ENCODE results near the gene IKBKG.

- TF ChIP-seq, protein P1, sequence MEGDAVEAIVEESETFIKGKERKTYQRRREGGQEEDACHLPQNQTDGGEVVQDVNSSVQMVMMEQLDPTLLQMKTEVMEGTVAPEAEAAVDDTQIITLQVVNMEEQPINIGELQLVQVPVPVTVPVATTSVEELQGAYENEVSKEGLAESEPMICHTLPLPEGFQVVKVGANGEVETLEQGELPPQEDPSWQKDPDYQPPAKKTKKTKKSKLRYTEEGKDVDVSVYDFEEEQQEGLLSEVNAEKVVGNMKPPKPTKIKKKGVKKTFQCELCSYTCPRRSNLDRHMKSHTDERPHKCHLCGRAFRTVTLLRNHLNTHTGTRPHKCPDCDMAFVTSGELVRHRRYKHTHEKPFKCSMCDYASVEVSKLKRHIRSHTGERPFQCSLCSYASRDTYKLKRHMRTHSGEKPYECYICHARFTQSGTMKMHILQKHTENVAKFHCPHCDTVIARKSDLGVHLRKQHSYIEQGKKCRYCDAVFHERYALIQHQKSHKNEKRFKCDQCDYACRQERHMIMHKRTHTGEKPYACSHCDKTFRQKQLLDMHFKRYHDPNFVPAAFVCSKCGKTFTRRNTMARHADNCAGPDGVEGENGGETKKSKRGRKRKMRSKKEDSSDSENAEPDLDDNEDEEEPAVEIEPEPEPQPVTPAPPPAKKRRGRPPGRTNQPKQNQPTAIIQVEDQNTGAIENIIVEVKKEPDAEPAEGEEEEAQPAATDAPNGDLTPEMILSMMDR (IDR thresholded peaks at IDR 0.05 in 2 of 3, conservative IDR thresholded peaks at IDR 0.05 in 1 of 3; ENCODE audit: borderline replicate concordance in 1 of 3, insufficient read depth in 1 of 3, low read depth in 2 of 3, low read length in 2 of 3): no peak
- TF ChIP-seq JUND (IDR thresholded peaks at IDR 0.05): no peak
- TF ChIP-seq MAX (IDR thresholded peaks at IDR 0.05): no peak
- no peak for TF ChIP-seq POLR2A (IDR thresholded peaks at IDR 0.05; ENCODE audit: borderline replicate concordance, extremely low read depth, insufficient read depth, insufficient read length)
- TF ChIP-seq EZH2 (IDR thresholded peaks at IDR 0.05): no peak
- TF ChIP-seq TCF7L2 (IDR thresholded peaks at IDR 0.05; ENCODE audit: borderline replicate concordance, extremely low read depth, insufficient read depth, insufficient read length): no peak
- TF ChIP-seq ZBTB33 (IDR thresholded peaks at IDR 0.05; ENCODE audit: extremely low read depth, insufficient replicate concordance, low read length): no peak
- no peak for TF ChIP-seq YY1 (IDR thresholded peaks at IDR 0.05; ENCODE audit: extremely low read depth, insufficient replicate concordance, low read depth, low read length)
- TF ChIP-seq ZNF274 (IDR thresholded peaks at IDR 0.05; ENCODE audit: low read depth, low read length): no peak
- TF ChIP-seq RAD21 (IDR thresholded peaks at IDR 0.05; ENCODE audit: low read depth): no peak
- no peak for TF ChIP-seq POLR2AphosphoS5 (IDR thresholded peaks at IDR 0.05; ENCODE audit: low read depth, low read length)
These were observed 54.8 kb downstream of the IKBKG start for GRCh38 chrX:154602226-154602625.

Data from HCT116 (cell line).